Heart left ventricle (tissue), 13 donors: ENCODE measurements around the gene YIPF4.

Experiments used
- CTCF ChIP-seq, 12 donors: fragments of 200-600 bp; sonication (generic) in 4 of 12; IDR thresholded peaks; one replicate each; pipeline versions ENCODE4 v1.5.0 to v1.8.0; 2018 to 2022; ENCODE audit warnings: antibody characterized with exemption in 12 of 12, mild to moderate bottlenecking in 5 of 12
- POLR2A ChIP-seq, 2 donors: fragments of 450-650 bp; IDR thresholded peaks; one replicate each; pipeline ENCODE4 v1.6.1; 2017; ENCODE audit warnings: antibody characterized with exemption in 2 of 2, mild to moderate bottlenecking in 2 of 2, moderate library complexity in 2 of 2
- donor health status: ischemic (EF 13 %, LVEDD 7.1; RV severe dilation, severe dysfunction).
- donor health status: DM: no; HTN: yes; CAD: no.
- donor health status: DM: no; HTN: no; CAD: no.
- donor health status: ischemic (EF 25% LVEDD 6.9; RV normal size, moderate dysfunction).
- donor health status: ischemic (EF 25% LVEDD 5.7; RV mildly dilated, moderate dysfunction).
- donor health status: ischemic (EF 35%, LVEDD 5.7; RV mildly dilated, moderate dysfunction).
- donor health status: nonischemic (EF 11% LVEDD 7.7; RV severe dilation, severe dysfunction).
- donor health status: DM: yes; HTN: yes; CAD: no.
- donor health status: PGD.
- donor health status: ischemic (EF 29% LVEDD 5.4; RV normal size, mild dysfunction).
- donor health status: nonischemic (EF 23%, LVEDD 6.1; RV moderate dilation, normal function).

DNA sequence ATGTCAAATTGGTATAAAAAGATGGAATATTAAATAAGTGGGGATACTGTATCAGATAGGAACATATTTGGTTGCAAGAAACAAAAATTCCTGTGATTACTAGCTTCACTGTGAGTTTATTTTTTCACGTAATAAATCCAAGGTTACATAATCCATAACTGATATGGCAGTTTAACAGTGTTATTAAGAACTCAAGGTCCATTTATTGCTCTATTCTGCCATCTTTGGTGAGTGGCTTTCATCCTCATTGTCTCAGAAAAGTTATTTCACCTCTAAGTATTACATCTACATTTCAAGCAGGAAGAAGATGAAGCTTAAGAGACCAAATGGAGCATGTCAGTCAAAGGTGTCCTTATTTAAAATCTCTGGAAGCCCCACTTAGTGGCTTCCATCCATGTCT lies 37.2 kb downstream of the YIPF4 start:
- TF ChIP-seq POLR2A (IDR thresholded peaks at IDR 0.05) = no peak
- TF ChIP-seq CTCF (IDR thresholded peaks at IDR 0.05) = no peak
